Skeletal muscle satellite cell (primary cell): ENCODE results near the gene ZNF420.
"Not testable (repeated sequence)": the region's sequence is repeated elsewhere in the genome, so short reads cannot be mapped to it uniquely, and the experiment has no call there.

ENCODE experiments used
- H3K27me3 ChIP-seq: 2 replicates; pipeline ENCODE4 v1.7.0; 2013; ENCODE audit warnings: low read length; ENCODE audit not compliant: control insufficient read depth, insufficient read depth
- H3K36me3 ChIP-seq: 2 replicates; pipeline ENCODE4 v1.7.0; 2013; ENCODE audit warnings: mild to moderate bottlenecking, control low read depth, low read length; ENCODE audit not compliant: insufficient read depth
- H3K4me1 ChIP-seq: 2 replicates; pipeline ENCODE4 v1.7.0; 2013; ENCODE audit warnings: low read length; ENCODE audit not compliant: control insufficient read depth, insufficient read depth
- H3K4me2 ChIP-seq: 2 replicates; pipeline ENCODE4 v1.7.0; 2013; ENCODE audit warnings: mild to moderate bottlenecking, low read length
- H3K4me3 ChIP-seq: 2 replicates; pipeline ENCODE4 v1.7.0; 2013; ENCODE audit warnings: low read length
- H3K9ac ChIP-seq: 2 replicates; pipeline ENCODE4 v1.7.0; 2013; ENCODE audit warnings: mild to moderate bottlenecking, low read depth, low read length, moderate library complexity
- H3K9me3 ChIP-seq: replicated peaks from 2 replicates; pipeline ENCODE4 v1.7.0; 2013; ENCODE audit warnings: mild to moderate bottlenecking, control low read depth, low read length

The ZNF420 gene

DNA sequence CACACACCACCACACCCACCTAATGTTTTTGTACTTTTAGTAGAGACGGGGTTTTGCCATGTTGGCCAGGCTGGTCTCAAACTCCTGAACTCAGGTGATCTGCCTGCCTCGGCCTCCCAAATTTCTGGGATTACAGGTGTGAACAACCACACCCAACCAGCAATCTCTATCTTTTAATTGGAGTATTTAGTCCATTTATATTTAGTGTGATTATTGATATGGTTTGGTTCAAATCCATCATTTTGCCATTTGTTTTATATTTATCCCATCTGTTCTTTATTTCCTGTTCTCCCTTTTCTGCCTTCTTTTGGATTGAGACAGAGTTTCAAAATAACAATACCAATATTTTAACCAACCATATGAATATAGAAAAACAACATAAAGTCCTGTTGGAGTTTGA lies 4.1 kb downstream of the ZNF420 start:
- H3K9me3 ChIP-seq: no peaks in the 10 kb centered on the region
- H3K27me3 ChIP-seq: no peaks in the 10 kb centered on the region
- no peak overlapping the region for H3K4me3 ChIP-seq
- no peak overlapping the region for H3K4me2 ChIP-seq
- H3K9ac ChIP-seq: no peak overlapping the region
- no peaks in the 10 kb centered on the region for H3K36me3 ChIP-seq
- H3K4me1 ChIP-seq: peaks cover 5% of the 10 kb centered on the region

DNA sequence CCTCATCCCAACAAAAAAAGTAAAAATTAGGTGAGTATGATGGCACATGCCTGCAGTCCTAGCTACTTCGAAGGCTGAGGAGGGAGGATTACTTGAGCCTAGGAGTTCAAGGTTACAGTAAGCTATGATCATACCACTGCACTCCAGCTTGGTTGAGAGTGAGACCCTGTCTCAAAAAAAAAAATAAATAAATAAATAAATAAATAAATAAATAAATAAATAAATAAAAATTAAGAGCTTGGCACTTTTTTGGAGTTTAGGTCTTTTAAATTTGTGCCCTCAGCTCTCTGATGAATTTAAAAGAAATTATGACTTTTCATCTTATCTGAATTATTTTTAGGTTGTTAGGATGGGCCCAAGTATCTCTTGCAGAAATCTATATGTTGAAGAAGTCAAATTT lies 8.9 kb downstream of the ZNF420 start:
- Histone ChIP-seq H3K36me3 (peaks cover 27% of the 10 kb centered on the region), H3K4me1 (no peaks in the 10 kb centered on the region), H3K9me3 (no peaks in the 10 kb centered on the region), H3K4me2 (no peak overlapping the region), H3K9ac (no peak overlapping the region), H3K4me3 (no peak overlapping the region), H3K27me3 (no peaks in the 10 kb centered on the region)

DNA sequence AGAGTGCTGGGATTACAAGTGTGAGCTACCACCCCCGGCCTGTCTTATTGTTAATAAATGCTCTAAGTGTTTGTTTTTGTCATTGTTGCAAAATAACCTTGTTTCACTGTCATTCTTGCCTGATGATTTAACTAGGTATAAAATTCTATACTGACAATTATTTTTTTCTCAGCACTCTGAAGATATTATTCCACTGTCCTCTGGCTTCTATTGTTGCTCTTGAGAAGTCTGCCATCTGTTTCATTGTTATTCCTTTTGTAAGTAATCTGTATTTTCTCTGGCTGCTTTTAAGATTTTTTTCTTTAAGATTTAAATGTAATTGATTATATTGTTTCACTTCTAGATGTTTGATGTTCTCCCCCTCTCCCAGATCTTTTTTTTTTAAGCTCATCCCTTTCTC lies 17.6 kb downstream of the ZNF420 start:
- Histone ChIP-seq H3K9me3 (peaks cover 3% of the 10 kb centered on the region), H3K4me1 (no peaks in the 10 kb centered on the region), H3K27me3 (no peaks in the 10 kb centered on the region), H3K4me2 (no peak overlapping the region), H3K9ac (no peak overlapping the region), H3K36me3 (peaks cover 37% of the 10 kb centered on the region), H3K4me3 (no peak overlapping the region)

DNA sequence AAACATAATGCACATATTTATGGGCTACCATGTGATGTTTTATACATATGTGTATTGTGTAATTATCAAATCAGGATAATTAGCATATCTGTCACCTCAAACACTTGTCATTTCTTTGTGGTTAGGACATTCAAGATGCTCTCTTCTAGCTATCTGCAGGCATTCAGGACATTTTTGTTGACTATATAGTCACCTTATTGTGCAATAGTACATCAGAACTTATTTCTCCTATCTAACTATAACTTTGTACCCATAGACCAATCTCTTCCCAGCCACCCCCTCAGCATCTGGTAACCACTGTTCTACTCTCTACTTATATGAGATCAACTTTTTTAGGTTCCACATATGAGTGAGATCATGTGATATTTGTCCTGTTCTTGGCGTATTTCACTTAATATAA lies 20.3 kb downstream of the ZNF420 start:
- Histone ChIP-seq H3K9ac (no peak overlapping the region), H3K4me3 (no peak overlapping the region), H3K27me3 (no peaks in the 10 kb centered on the region), H3K4me1 (no peaks in the 10 kb centered on the region), H3K36me3 (peaks cover 24% of the 10 kb centered on the region), H3K9me3 (peaks cover 12% of the 10 kb centered on the region), H3K4me2 (no peak overlapping the region)

DNA sequence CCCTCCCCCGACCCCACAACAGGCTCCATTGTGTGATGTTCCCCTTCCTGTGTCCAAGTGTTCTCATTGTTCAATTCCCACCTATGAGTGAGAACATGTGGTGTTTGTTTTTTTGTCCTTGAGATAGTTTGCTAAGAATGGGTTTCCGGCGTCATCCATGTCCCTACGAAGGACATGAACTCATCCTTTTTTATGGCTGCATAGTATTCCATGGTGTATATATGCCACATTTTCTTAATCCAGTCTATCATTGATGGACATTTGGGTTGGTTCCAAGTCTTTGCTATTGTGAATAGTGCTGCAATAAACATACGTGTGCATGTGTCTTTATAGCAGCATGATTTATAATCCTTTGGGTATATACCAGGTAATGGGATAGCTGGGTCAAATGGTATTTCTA lies 25.9 kb downstream of the ZNF420 start:
- not testable (repeated sequence) for H3K27me3 ChIP-seq, H3K4me3 ChIP-seq, H3K36me3 ChIP-seq, H3K4me2 ChIP-seq, H3K4me1 ChIP-seq, H3K9ac ChIP-seq
- peaks cover 13% of the 10 kb centered on the region for H3K9me3 ChIP-seq

DNA sequence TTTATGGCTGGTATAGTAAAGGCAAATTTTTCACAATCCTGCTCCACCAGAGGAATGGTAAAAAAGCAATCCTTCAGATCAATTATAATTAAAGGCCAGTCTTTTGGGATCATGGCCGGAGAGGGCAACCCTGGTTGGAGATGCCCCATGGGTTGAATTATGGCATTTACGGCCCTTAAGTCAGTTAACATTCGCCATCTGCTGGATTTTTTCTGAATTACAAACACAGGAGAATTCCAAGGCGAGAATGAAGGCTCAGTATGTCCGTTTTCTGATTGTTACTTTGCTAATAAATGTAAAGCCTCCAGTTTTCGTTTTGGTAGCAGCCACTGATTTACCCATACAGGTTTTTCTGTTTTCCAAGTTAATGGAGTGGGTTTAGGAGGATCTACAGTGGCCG lies 33.5 kb downstream of the ZNF420 start:
- not testable (repeated sequence) for H3K36me3 ChIP-seq

DNA sequence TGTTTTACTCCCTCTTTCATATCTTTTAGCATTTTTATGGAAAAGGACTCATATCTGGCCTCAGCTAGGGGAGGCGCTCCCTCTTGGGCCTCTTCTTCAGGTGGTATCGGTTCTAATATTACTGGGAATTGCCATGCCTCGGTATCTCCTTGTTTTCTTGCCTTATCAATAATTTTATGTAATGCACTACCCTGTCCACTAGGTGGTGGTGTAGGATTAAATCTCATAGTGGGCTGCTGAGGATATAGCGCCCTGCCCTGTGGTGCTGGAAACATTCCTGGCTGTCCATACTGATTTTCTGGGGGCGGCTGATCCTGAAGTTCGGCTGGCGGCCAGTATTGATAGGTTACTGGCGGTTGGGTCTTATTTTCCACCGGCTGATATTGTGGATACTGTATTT lies 35.8 kb downstream of the ZNF420 start:
- no peaks in the 10 kb centered on the region for H3K4me1 ChIP-seq
- H3K4me3 ChIP-seq: no peak overlapping the region
- H3K9me3 ChIP-seq: peaks cover 13% of the 10 kb centered on the region
- H3K36me3 ChIP-seq: peaks cover 4% of the 10 kb centered on the region
- no peak overlapping the region for H3K4me2 ChIP-seq
- no peak overlapping the region for H3K9ac ChIP-seq
- H3K27me3 ChIP-seq: no peaks in the 10 kb centered on the region

More for the DNA sequence above, 33.5 kb downstream of the ZNF420 start:
- not testable (repeated sequence) for H3K4me3 ChIP-seq, H3K27me3 ChIP-seq, H3K4me2 ChIP-seq, H3K9ac ChIP-seq, H3K4me1 ChIP-seq
- H3K9me3 ChIP-seq: peaks cover 11% of the 10 kb centered on the region

DNA sequence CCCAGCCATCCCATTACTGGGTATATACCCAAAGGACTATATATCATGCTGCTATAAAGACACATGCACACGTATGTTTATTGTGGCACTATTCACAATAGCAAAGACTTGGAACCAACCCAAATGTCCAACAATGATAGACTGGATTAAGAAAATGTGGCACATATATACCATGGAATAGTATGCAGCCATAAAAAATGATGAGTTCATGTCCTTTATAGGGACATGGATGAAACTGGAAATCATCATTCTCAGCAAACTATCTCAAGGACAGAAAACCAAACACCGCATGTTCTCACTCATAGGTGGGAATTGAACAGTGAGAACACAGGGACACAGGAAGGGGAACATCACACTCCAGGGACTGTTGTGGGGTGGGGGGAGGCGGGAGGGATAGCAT lies 43.9 kb downstream of the ZNF420 start:
- H3K36me3 ChIP-seq, H3K27me3 ChIP-seq, H3K4me2 ChIP-seq, H3K4me1 ChIP-seq, H3K4me3 ChIP-seq, H3K9ac ChIP-seq: not testable (repeated sequence)
- peaks cover 31% of the 10 kb centered on the region for H3K9me3 ChIP-seq

DNA sequence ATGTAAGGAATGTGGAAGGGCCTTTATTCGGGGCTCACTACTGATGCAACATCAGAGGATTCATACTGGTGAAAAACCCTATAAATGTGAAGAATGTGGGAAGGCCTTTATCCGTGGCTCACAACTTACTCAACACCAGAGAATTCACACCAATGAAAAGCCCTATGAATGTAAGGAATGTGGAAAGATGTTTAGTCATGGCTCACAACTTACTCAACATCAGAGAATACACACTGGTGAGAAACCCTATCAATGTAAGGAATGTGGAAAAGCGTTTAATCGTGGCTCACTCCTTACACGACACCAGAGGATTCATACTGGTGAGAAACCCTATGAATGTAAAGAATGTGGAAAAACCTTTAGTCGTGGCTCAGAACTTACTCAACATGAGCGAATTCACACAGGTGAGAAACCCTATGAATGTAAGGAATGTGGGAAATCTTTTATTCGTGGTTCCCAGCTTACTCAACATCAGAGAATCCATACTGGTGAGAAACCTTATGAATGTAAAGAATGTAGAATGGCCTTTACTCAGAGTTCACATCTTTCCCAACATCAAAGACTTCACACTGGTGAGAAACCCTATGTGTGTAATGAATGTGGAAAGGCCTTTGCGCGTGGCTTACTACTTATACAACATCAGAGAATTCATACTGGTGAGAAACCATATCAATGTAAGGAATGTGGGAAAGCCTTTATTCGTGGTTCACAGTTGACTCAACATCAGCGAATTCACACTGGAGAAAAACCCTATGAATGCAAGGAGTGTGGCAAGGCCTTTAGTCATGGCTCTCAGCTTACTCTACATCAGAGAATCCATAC lies 50.0 kb downstream of the ZNF420 start:
- no peak overlapping the region for H3K9ac ChIP-seq
- H3K36me3 ChIP-seq: peaks cover 22% of the 10 kb centered on the region
- H3K4me2 ChIP-seq: no peak overlapping the region
- peaks cover 80% of the 10 kb centered on the region for H3K9me3 ChIP-seq
- H3K4me1 ChIP-seq: no peaks in the 10 kb centered on the region
- no peaks in the 10 kb centered on the region for H3K27me3 ChIP-seq
- no peak overlapping the region for H3K4me3 ChIP-seq

DNA sequence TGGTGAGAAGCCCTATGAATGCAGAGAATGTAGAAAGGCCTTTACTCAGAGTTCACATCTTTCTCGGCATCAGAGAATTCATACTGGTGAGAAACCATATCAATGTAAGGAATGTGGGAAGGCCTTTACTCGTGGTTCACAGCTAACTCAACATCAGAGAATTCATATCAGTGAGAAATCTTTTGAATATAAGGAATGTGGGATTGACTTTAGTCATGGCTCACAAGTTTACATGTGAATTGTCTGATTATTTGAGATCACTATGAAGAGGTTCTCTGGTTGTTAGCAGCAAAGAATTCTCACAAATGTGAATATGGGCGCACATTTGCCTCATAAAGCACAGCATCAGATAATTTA lies 50.6 kb downstream of the ZNF420 start:
- H3K4me3 ChIP-seq: no peak overlapping the region

DNA sequence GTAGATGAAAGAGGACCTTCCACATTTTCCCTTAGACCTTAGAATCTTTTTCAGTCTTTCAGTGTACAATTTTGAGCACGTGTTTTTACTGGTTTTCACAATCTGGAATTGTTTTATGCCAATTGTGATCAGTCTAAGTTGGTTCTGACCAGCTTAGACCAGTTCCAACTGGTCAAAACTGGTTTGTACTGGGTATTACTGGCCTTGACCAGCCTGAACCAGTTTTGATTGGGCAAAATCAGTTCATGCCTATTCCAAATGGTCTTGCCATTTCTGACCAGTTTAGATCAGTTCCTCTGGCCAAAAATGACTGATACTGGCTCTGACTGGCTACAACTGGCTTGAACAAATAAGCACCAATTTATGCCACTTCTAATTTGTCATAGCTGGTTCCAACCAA lies 57.9 kb downstream of the ZNF420 start:
- peaks cover 59% of the 10 kb centered on the region for H3K9me3 ChIP-seq
- H3K4me3 ChIP-seq: no peak overlapping the region
- H3K36me3 ChIP-seq: no peaks in the 10 kb centered on the region
- no peaks in the 10 kb centered on the region for H3K4me1 ChIP-seq
- H3K4me2 ChIP-seq: no peak overlapping the region
- no peaks in the 10 kb centered on the region for H3K27me3 ChIP-seq
- no peak overlapping the region for H3K9ac ChIP-seq

More for the DNA sequence above, 50.6 kb downstream of the ZNF420 start:
- no peaks in the 10 kb centered on the region for H3K4me1 ChIP-seq
- H3K27me3 ChIP-seq: no peaks in the 10 kb centered on the region
- H3K9ac ChIP-seq: no peak overlapping the region
- peaks cover 84% of the 10 kb centered on the region for H3K9me3 ChIP-seq
- no peak overlapping the region for H3K4me2 ChIP-seq
- H3K36me3 ChIP-seq: peaks cover 22% of the 10 kb centered on the region

DNA sequence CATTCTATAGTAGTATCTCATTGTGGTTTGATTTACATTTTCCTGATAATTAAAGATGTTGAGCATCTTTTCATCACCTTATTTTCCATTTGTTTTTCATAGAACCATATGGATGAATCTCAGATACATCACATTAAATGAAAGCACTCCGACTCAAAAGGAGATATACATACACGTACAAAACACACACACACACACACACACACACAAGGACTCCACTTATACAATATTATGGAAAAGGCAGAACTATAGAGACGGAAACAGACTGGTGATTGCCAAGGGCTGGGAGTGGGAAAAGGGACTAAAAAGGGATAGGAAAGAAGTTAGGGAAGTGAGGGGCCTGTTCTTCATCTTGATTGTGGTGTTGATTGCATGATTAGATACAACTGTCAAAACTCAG lies 70.0 kb downstream of the ZNF420 start:
- no peak overlapping the region for H3K9ac ChIP-seq
- H3K27me3 ChIP-seq: no peaks in the 10 kb centered on the region
- H3K4me1 ChIP-seq: no peaks in the 10 kb centered on the region
- H3K4me3 ChIP-seq: no peak overlapping the region
- no peak overlapping the region for H3K4me2 ChIP-seq
- H3K9me3 ChIP-seq: peaks cover 41% of the 10 kb centered on the region
- H3K36me3 ChIP-seq: peaks cover 20% of the 10 kb centered on the region
